Breast epithelium (tissue), 4 donors: ENCODE measurements around the gene MYH6. TPM values are rescaled to one million over a fixed set of nuclear protein-coding genes. Genes with fewer than 3 reads are reported as not detected.

Source experiments
- DNase-seq, 2 donors: peaks; one replicate each; pipeline ENCODE4 v3.0.0-alpha.2; 2019; ENCODE audit warnings: low spot score in 2 of 2
- H3K27ac ChIP-seq, 2 donors: fragments of 200-600 bp; sonication (generic) in 1 of 2; one replicate each; pipeline ENCODE4 v1.5.1; 2016 to 2019; ENCODE audit warnings: mild to moderate bottlenecking in 1 of 2
- H3K27me3 ChIP-seq, 2 donors: fragments of 200-600 bp; sonication (generic) in 1 of 2; one replicate each; pipeline versions ENCODE4 v1.5.1 to v1.6.0; 2017 to 2019; ENCODE audit warnings: control low read depth in 1 of 2, mild to moderate bottlenecking in 1 of 2
- H3K36me3 ChIP-seq: fragments of 200-600 bp; one replicate; pipeline ENCODE4 v1.5.1; 2019
- H3K4me1 ChIP-seq, 2 donors: fragments of 200-600 bp; sonication (generic); one replicate each; pipeline ENCODE4 v1.5.1; 2016 to 2019; ENCODE audit warnings: control low read depth in 1 of 2
- H3K4me3 ChIP-seq, 3 donors: fragments of 200-600 bp; sonication (generic); 1 replicate in 2 of 3; 2 replicates in 1 of 3; pipeline ENCODE4 v1.5.1; 2016 to 2019; ENCODE audit warnings: mild to moderate bottlenecking in 3 of 3, moderate library complexity in 2 of 3
- H3K9me3 ChIP-seq, 2 donors: fragments of 200-600 bp; sonication (generic) in 1 of 2; one replicate each; pipeline ENCODE4 v1.5.1; 2016 to 2019; ENCODE audit warnings: control low read depth in 1 of 2
- POLR2A ChIP-seq: fragments of 450-650 bp; IDR thresholded peaks from one replicate; pipeline ENCODE4 v1.6.1; 2016; ENCODE audit warnings: antibody characterized with exemption, mild to moderate bottlenecking, moderate library complexity
- POLR2AphosphoS5 ChIP-seq, 3 donors: sonication (generic); formaldehyde crosslinking; IDR thresholded peaks; one replicate each; pipeline ENCODE4 v1.6.1; 2017; ENCODE audit warnings: antibody characterized with exemption in 3 of 3
- intact Hi-C: fragments of 100-400 bp; cut with DNase I; formaldehyde crosslinking; loops from one replicate; pipeline ENCODE4 v1.15.1; 2023; ENCODE audit warnings: low total_unique reads
- total RNA-seq, 3 donors: library from RNA; depleted of rRNA; stranded (reverse); fragments of >200 nt; gene quantifications; one replicate each; pipeline ENCODE4 v1.1.0, GENCODE V29; 2016
- TF ChIP-seq, protein P1 (sequence below), 3 donors: fragments of 450-650 bp; IDR thresholded peaks; one replicate each; pipeline ENCODE4 v1.5.1; 2016 to 2017; ENCODE audit warnings: antibody characterized with exemption in 3 of 3, mild to moderate bottlenecking in 3 of 3, moderate library complexity in 3 of 3

Gene MYH6
- total RNA-seq, 3 donors from 2014 or later = not detected

DNA sequence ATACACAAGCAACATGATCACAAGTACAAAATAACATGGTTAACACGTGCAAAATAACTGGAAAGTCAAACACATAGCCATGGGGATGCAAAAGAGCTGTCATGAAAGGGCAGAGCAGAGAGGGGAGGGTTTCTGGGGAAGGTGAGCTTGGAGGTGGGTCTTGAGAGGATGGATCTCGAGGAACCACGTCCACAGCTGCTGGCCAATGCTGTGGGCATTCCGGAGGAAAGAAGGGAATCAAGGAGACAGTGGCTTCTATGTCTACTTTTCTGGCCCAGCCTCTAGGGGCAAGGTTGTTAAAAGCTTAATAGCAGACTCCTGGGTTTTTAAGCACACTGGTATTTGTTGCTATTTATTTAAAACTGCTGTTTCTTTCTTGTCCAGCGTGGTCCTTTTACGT lies 35.8 kb upstream of the MYH6 start:
- no peak overlapping the region for H3K4me3 ChIP-seq
- no peaks in the 10 kb centered on the region for H3K4me1 ChIP-seq
- no peak for DNase-seq
- H3K9me3 ChIP-seq = no peaks in the 10 kb centered on the region
- H3K27ac ChIP-seq = no peak overlapping the region
- intact Hi-C loops = no loop called here
- TF ChIP-seq, protein P1, sequence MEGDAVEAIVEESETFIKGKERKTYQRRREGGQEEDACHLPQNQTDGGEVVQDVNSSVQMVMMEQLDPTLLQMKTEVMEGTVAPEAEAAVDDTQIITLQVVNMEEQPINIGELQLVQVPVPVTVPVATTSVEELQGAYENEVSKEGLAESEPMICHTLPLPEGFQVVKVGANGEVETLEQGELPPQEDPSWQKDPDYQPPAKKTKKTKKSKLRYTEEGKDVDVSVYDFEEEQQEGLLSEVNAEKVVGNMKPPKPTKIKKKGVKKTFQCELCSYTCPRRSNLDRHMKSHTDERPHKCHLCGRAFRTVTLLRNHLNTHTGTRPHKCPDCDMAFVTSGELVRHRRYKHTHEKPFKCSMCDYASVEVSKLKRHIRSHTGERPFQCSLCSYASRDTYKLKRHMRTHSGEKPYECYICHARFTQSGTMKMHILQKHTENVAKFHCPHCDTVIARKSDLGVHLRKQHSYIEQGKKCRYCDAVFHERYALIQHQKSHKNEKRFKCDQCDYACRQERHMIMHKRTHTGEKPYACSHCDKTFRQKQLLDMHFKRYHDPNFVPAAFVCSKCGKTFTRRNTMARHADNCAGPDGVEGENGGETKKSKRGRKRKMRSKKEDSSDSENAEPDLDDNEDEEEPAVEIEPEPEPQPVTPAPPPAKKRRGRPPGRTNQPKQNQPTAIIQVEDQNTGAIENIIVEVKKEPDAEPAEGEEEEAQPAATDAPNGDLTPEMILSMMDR (IDR thresholded peaks at IDR 0.05) = no peak
- no peak for TF ChIP-seq POLR2A
- TF ChIP-seq POLR2AphosphoS5 (IDR thresholded peaks at IDR 0.05) = no peak
- H3K27me3 ChIP-seq = no peaks in the 10 kb centered on the region
- H3K36me3 ChIP-seq = no peaks in the 10 kb centered on the region

DNA sequence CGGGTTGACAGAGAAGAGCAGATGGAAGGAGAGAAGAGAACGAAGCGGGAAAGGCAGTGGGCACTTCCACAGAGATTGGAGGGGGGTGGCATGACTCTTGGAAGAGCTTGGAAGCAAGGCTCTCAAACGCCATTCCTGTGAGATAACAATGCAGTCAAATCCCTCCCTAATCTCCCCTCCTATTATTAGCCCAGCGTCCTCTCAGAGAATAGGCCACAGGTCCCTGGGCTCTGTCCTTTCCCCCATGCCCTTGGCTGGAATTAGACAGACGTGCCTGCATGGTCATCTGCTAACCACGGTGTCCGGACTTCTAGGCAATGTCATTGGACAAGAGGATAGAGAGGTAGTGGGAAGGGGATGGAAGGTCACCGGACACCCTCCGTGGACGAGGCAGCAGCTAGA lies 35.3 kb upstream of the MYH6 start:
- TF ChIP-seq POLR2AphosphoS5 (IDR thresholded peaks at IDR 0.05) (no peak), POLR2A (no peak)
- TF ChIP-seq, protein P1 (IDR thresholded peaks at IDR 0.05) = no peak
- DNase-seq = no peak
- H3K27ac ChIP-seq = no peak overlapping the region

DNA sequence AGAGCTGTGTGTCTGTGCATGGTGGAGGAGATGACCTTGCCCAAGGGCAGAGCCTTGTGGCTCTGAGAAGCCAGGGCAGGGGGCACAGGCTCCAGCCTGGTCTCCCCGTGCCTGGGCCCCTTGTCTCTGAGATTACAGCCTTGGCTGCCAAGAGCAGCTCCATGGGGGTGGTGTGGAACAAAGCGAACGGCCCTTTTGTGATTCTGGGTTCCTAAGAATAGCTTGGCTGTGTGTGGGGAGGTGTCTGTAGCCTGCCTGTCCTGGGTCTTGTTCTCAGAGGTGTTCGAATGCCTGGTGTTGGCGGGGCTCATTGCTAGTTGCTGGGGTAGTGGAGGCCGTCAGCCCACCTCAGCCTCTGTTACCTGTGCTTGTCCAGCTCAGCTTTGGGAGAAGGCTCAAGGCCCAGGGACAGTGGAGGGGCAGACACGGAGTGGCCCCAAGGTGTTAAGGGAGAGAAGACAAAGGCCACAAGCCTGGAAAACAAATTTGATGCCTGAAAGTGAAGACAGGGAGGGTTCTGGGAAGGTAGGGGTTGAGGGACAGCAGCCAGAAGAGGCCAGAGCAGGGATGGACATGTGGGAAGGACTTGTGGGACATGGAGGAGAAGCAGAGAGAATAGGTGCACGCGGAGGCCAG lies 34.8 kb upstream of the MYH6 start:
- intact Hi-C loops = no loop called here
- DNase-seq = no peak
- Histone ChIP-seq H3K9me3 (no peaks in the 10 kb centered on the region), H3K4me1 (no peaks in the 10 kb centered on the region), H3K4me3 (no peak overlapping the region), H3K36me3 (no peaks in the 10 kb centered on the region), H3K27ac (no peak overlapping the region), H3K27me3 (no peaks in the 10 kb centered on the region)
- TF ChIP-seq POLR2A = no peak
- TF ChIP-seq POLR2AphosphoS5 (IDR thresholded peaks at IDR 0.05) = no peak
- TF ChIP-seq, protein P1 (IDR thresholded peaks at IDR 0.05) = no peak

More for the DNA sequence above, 35.3 kb upstream of the MYH6 start:
- no peaks in the 10 kb centered on the region for H3K9me3 ChIP-seq
- no peaks in the 10 kb centered on the region for H3K4me1 ChIP-seq
- H3K4me3 ChIP-seq = no peak overlapping the region
- H3K27me3 ChIP-seq = no peaks in the 10 kb centered on the region
- H3K36me3 ChIP-seq = no peaks in the 10 kb centered on the region
- intact Hi-C loops = no loop called here

DNA sequence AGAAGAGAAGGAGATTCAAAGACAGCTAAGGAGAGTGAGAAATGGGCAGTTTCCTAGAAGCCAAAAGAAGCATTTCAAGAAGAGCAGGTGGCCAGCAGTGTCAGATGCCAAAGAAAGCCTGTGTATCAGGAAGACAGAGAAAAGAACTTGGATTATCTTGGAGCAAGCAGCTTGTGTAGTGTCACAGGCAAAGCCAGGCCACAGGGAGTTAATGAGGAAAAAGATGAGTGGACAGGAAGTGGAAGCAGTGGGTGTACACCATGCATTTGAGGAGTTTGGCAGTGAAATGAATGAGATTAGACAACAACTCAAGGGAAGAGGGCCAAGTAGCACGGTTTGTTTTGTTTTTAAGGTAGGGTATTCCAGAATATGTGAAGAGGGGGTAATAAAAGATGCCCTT lies 33.0 kb upstream of the MYH6 start:
- no peaks in the 10 kb centered on the region for H3K27me3 ChIP-seq
- H3K9me3 ChIP-seq = no peaks in the 10 kb centered on the region
- H3K27ac ChIP-seq = no peak overlapping the region
- DNase-seq = no peak
- no peaks in the 10 kb centered on the region for H3K4me1 ChIP-seq
- H3K36me3 ChIP-seq = no peaks in the 10 kb centered on the region
- TF ChIP-seq, protein P1 (IDR thresholded peaks at IDR 0.05) = no peak
- TF ChIP-seq POLR2AphosphoS5 (IDR thresholded peaks at IDR 0.05) (no peak), POLR2A (no peak)
- intact Hi-C loops = no loop called here
- H3K4me3 ChIP-seq = no peak overlapping the region

DNA sequence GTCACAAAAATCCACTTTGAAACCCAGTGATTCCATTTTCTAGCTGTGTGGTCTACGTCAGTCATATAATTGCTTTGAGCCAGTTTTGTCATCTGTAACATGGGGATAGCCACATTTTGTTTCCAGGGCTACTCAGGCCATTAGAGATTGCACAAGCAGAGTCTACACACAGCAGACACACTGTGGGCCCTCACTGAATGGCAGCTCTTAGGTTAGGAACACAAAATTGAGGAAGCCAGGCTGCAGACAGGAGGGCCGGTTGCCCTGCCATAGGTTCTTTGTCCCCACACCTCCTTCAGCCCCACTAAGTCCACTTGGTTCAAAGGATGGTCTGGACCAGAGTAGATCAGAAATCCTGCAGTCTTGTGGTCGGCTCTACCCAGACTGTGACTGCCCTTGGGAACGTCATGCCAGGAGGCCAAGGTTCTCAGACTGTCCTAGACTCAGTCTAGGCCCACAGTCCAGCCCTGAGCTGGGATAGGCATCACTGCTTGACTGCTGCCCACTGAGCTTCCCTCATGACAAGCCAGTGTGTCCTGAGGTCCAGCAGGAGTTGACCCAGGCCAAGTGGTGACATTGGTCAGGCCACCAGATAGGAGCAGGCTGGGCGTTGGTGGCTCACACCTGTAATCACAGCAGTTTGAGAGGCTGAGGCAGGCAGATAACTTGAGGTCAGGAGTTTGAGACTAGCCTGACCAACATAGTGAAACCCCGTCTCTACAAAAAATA lies 31.2 kb upstream of the MYH6 start:
- Histone ChIP-seq H3K36me3 (no peaks in the 10 kb centered on the region), H3K4me3 (no peak overlapping the region), H3K27ac (no peak overlapping the region), H3K4me1 (no peaks in the 10 kb centered on the region), H3K27me3 (no peaks in the 10 kb centered on the region), H3K9me3 (no peaks in the 10 kb centered on the region)
- TF ChIP-seq POLR2A (no peak), POLR2AphosphoS5 (IDR thresholded peaks at IDR 0.05) (no peak)
- TF ChIP-seq, protein P1 (IDR thresholded peaks at IDR 0.05) = no peak
- intact Hi-C loops = no loop called here
- DNase-seq = no peak
